GM23338 (cell line): ENCODE measurements around the gene NKX2-1. TPM values are rescaled to one million over a fixed set of nuclear protein-coding genes. Genes with fewer than 3 reads are reported as not detected.

Experiments
- POLR2AphosphoS5 ChIP-seq: IDR thresholded peaks from 2 replicates; pipeline ENCODE4 v1.6.1; 2016; ENCODE audit warnings: antibody characterized with exemption, low read depth
- STAT1 ChIP-seq: IDR thresholded peaks from one replicate; pipeline ENCODE4 v1.6.1; 2016; ENCODE audit warnings: antibody characterized with exemption; ENCODE audit not compliant: unreplicated experiment
- ZNF331 ChIP-seq: fragments of 250-450 bp; sonication (Bioruptor Pico); IDR thresholded peaks from 2 replicates; pipeline ENCODE4 v1.5.0; 2020; ENCODE audit warnings: low read depth, mild to moderate bottlenecking, moderate library complexity
- polyA plus RNA-seq: library from polyadenylated mRNA; unstranded; fragments of >200 nt; fragmentation: Nextera tagmentation; extraction: Ambion mirVana; gene quantifications from 2 replicates; pipeline ENCODE4 v1.2.1, GENCODE V29; 2016
- total RNA-seq: library from RNA; depleted of rRNA; stranded (reverse); fragments of >200 nt; shearing (Covaris generic); gene quantifications from 2 replicates; pipeline ENCODE4 v1.2.3, GENCODE V29; 2014
- TF ChIP-seq, protein P1 (sequence below): fragments of 250-450 bp; sonication (Bioruptor Pico); IDR thresholded peaks from 2 replicates; pipeline ENCODE4 v1.5.0; 2020; ENCODE audit warnings: mild to moderate bottlenecking, moderate library complexity
- TF ChIP-seq, protein P2 (sequence below): IDR thresholded peaks from one replicate; pipeline ENCODE4 v1.6.1; 2018; ENCODE audit warnings: antibody characterized with exemption; ENCODE audit not compliant: unreplicated experiment

Gene NKX2-1
- total and polyA plus RNA-seq, 2 experiments from 2014 or later = not detected

DNA sequence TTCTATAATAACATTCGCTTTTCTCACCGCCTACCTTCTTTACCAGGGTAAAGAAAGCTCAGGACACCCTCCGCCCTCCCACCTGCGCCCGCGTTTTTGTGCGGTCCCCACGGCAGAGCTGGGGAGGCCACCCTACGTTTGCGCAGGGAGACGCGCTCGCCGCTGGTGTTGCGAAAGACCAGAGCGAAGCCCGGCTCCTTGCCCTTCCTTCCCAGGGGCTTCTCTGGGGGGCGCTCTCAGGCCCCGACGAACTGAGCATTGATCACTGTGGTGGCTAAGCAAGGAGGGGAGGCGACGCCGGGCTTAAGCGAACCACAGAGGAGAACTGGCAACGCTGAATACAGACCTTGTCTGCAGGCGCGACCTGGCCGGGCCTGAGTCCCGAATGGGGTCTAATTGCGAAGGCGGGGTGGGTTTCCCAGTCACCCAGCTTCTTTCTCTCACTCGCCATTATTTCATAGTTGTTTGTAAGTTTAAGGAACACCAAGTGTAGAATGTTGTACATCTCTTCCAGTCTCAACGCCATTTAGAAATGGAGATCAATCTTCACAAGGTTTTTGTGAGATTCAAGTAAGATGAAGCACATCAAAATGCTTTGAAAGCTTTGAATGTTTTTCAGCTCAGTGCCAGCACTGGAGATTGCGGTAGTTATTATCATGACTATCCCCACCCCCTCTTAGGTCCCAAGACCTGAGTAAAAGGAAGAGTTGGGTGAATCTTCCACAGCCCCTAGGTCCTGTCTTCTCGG is 1.7 kb upstream of the NKX2-1 start (continued):
- TF ChIP-seq, protein P1, sequence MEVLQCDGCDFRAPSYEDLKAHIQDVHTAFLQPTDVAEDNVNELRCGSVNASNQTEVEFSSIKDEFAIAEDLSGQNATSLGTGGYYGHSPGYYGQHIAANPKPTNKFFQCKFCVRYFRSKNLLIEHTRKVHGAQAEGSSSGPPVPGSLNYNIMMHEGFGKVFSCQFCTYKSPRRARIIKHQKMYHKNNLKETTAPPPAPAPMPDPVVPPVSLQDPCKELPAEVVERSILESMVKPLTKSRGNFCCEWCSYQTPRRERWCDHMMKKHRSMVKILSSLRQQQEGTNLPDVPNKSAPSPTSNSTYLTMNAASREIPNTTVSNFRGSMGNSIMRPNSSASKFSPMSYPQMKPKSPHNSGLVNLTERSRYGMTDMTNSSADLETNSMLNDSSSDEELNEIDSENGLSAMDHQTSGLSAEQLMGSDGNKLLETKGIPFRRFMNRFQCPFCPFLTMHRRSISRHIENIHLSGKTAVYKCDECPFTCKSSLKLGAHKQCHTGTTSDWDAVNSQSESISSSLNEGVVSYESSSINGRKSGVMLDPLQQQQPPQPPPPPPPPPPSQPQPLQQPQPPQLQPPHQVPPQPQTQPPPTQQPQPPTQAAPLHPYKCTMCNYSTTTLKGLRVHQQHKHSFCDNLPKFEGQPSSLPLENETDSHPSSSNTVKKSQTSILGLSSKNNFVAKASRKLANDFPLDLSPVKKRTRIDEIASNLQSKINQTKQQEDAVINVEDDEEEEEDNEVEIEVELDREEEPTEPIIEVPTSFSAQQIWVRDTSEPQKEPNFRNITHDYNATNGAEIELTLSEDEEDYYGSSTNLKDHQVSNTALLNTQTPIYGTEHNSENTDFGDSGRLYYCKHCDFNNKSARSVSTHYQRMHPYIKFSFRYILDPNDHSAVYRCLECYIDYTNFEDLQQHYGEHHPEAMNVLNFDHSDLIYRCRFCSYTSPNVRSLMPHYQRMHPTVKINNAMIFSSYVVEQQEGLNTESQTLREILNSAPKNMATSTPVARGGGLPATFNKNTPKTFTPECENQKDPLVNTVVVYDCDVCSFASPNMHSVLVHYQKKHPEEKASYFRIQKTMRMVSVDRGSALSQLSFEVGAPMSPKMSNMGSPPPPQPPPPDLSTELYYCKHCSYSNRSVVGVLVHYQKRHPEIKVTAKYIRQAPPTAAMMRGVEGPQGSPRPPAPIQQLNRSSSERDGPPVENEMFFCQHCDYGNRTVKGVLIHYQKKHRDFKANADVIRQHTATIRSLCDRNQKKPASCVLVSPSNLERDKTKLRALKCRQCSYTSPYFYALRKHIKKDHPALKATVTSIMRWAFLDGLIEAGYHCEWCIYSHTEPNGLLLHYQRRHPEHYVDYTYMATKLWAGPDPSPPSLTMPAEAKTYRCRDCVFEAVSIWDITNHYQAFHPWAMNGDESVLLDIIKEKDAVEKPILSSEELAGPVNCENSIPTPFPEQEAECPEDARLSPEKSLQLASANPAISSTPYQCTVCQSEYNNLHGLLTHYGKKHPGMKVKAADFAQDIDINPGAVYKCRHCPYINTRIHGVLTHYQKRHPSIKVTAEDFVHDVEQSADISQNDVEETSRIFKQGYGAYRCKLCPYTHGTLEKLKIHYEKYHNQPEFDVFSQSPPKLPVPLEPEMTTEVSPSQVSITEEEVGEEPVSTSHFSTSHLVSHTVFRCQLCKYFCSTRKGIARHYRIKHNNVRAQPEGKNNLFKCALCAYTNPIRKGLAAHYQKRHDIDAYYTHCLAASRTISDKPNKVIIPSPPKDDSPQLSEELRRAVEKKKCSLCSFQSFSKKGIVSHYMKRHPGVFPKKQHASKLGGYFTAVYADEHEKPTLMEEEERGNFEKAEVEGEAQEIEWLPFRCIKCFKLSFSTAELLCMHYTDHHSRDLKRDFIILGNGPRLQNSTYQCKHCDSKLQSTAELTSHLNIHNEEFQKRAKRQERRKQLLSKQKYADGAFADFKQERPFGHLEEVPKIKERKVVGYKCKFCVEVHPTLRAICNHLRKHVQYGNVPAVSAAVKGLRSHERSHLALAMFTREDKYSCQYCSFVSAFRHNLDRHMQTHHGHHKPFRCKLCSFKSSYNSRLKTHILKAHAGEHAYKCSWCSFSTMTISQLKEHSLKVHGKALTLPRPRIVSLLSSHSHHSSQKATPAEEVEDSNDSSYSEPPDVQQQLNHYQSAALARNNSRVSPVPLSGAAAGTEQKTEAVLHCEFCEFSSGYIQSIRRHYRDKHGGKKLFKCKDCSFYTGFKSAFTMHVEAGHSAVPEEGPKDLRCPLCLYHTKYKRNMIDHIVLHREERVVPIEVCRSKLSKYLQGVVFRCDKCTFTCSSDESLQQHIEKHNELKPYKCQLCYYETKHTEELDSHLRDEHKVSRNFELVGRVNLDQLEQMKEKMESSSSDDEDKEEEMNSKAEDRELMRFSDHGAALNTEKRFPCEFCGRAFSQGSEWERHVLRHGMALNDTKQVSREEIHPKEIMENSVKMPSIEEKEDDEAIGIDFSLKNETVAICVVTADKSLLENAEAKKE (CRISPR knock-in tag) = no peak
- TF ChIP-seq STAT1 (no peak), POLR2AphosphoS5 (no peak), ZNF331 (CRISPR knock-in tag) (no peak)
- TF ChIP-seq, protein P2, sequence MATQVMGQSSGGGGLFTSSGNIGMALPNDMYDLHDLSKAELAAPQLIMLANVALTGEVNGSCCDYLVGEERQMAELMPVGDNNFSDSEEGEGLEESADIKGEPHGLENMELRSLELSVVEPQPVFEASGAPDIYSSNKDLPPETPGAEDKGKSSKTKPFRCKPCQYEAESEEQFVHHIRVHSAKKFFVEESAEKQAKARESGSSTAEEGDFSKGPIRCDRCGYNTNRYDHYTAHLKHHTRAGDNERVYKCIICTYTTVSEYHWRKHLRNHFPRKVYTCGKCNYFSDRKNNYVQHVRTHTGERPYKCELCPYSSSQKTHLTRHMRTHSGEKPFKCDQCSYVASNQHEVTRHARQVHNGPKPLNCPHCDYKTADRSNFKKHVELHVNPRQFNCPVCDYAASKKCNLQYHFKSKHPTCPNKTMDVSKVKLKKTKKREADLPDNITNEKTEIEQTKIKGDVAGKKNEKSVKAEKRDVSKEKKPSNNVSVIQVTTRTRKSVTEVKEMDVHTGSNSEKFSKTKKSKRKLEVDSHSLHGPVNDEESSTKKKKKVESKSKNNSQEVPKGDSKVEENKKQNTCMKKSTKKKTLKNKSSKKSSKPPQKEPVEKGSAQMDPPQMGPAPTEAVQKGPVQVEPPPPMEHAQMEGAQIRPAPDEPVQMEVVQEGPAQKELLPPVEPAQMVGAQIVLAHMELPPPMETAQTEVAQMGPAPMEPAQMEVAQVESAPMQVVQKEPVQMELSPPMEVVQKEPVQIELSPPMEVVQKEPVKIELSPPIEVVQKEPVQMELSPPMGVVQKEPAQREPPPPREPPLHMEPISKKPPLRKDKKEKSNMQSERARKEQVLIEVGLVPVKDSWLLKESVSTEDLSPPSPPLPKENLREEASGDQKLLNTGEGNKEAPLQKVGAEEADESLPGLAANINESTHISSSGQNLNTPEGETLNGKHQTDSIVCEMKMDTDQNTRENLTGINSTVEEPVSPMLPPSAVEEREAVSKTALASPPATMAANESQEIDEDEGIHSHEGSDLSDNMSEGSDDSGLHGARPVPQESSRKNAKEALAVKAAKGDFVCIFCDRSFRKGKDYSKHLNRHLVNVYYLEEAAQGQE = no peak
